ENCODE data around the gene VAMP3. TPM values are rescaled to one million over a fixed set of nuclear protein-coding genes. Genes with fewer than 3 reads are reported as not detected.

The VAMP3 gene
- total and polyA plus RNA-seq, 2 donors (not counting 1 experiment from before 2014, with no cell fraction given): 22.4 to 49.6 TPM

- CTCF ChIA-PET: interaction anchor here (1.1 kb wide), 1 partner anchor 68 kb away, joined by 3 read pairs; no protein-coding TSS in a partner anchor
- no peaks in the 10 kb centered on the region for H3K4me1 ChIP-seq (ENCODE audit: control insufficient read depth in 2 of 2, insufficient read depth in 2 of 2, low read length in 2 of 2)
- 89% methylated on average over 1 of the region's 3 CpGs for WGBS (ENCODE audit: insufficient coverage)
- Mint-ChIP-seq H3K4me1 (no peaks in the 10 kb centered on the region), H3K4me3 (no peak overlapping the region), H3K9me3 (ENCODE audit: insufficient read depth) (no peaks in the 10 kb centered on the region), H3K27ac (no peak overlapping the region), H3K27me3 (no peaks in the 10 kb centered on the region)
- H3K4me3 ChIP-seq (ENCODE audit: control extremely low read depth in 1 of 5, extremely low read depth in 1 of 5, insufficient read depth in 1 of 5, low read depth in 2 of 5, low read length in 4 of 5): no peak overlapping the region
- H4K20me1 ChIP-seq (ENCODE audit: control insufficient read depth, insufficient read depth, low read length, poor library complexity, severe bottlenecking): no peaks in the 10 kb centered on the region
- no peak overlapping the region for H3K9ac ChIP-seq (ENCODE audit: low read length)
- H2AFZ ChIP-seq (ENCODE audit: insufficient read depth, low read depth, low read length, poor library complexity, severe bottlenecking): no peak overlapping the region
- no peak overlapping the region for H3K4me2 ChIP-seq (replicated peaks; ENCODE audit: low read depth, low read length, poor library complexity, severe bottlenecking)
- H3K27ac ChIP-seq (ENCODE audit: low read length in 2 of 2): no peak overlapping the region
- TF ChIP-seq CTCF (IDR thresholded peaks at IDR 0.05) (no peak), EZH2 (IDR thresholded peaks at IDR 0.05; ENCODE audit: borderline replicate concordance, insufficient read depth, low read depth, low read length, poor library complexity, severe bottlenecking) (no peak)
- ATAC-seq (ENCODE audit: low read depth) (no peak), DNase-seq (no peak)
- intact Hi-C loops (cut with micrococcal nuclease): no loop called here
- H3K79me2 ChIP-seq (ENCODE audit: control insufficient read depth, insufficient read depth, low read length): no peaks in the 10 kb centered on the region
- no peaks in the 10 kb centered on the region for H3K9me3 ChIP-seq (ENCODE audit: control extremely low read depth in 1 of 3, control insufficient read depth in 2 of 3, insufficient read depth in 1 of 3, low read length in 2 of 3)
- H3K27me3 ChIP-seq (replicated peaks in 1 of 4; ENCODE audit: control extremely low read depth in 1 of 4, control insufficient read depth in 3 of 4, insufficient read depth in 4 of 4, low read length in 3 of 4): no peaks in the 10 kb centered on the region
- POLR2A ChIA-PET: no interaction called here
- H3K36me3 ChIP-seq (replicated peaks in 1 of 2; ENCODE audit: control extremely low read depth in 1 of 2, control insufficient read depth in 1 of 2, extremely low read depth in 1 of 2, insufficient read depth in 2 of 2, low read length in 1 of 2): peaks cover 0 to 3% of the 10 kb centered on the region in 2 experiments
Observed at GRCh38 chr1:7821282-7821681, 50.2 kb downstream of the VAMP3 start.

GRCh38 chr1:7824701-7825100 lies 53.6 kb downstream of the VAMP3 start:
- WGBS (ENCODE audit: insufficient coverage): 96% methylated on average over 5 of the region's 8 CpGs
- no peak overlapping the region for H3K4me3 Mint-ChIP-seq

More at GRCh38 chr1:7824701-7825100, 53.6 kb downstream of the VAMP3 start:
- no peaks in the 10 kb centered on the region for H3K27me3 Mint-ChIP-seq
- no peaks in the 10 kb centered on the region for H3K79me2 ChIP-seq (ENCODE audit: control insufficient read depth, insufficient read depth, low read length)
- no peaks in the 10 kb centered on the region for H3K9me3 Mint-ChIP-seq (ENCODE audit: insufficient read depth)
- H4K20me1 ChIP-seq (ENCODE audit: control insufficient read depth, insufficient read depth, low read length, poor library complexity, severe bottlenecking): no peaks in the 10 kb centered on the region
- H3K9me3 ChIP-seq (ENCODE audit: control extremely low read depth in 1 of 3, control insufficient read depth in 2 of 3, insufficient read depth in 1 of 3, low read length in 2 of 3): no peaks in the 10 kb centered on the region
- CTCF ChIA-PET: no interaction called here
- no peak overlapping the region for H3K4me3 ChIP-seq (ENCODE audit: control extremely low read depth in 1 of 5, extremely low read depth in 1 of 5, insufficient read depth in 1 of 5, low read depth in 2 of 5, low read length in 4 of 5)
- ATAC-seq (ENCODE audit: low read depth) (no peak), DNase-seq (no peak)
- H3K27ac Mint-ChIP-seq: no peak overlapping the region
- intact Hi-C loops (cut with micrococcal nuclease): no loop called here
- H3K27ac ChIP-seq (ENCODE audit: low read length in 2 of 2): no peak overlapping the region
- peaks cover 0 to 11% of the 10 kb centered on the region in 2 donors for H3K4me1 ChIP-seq (ENCODE audit: control insufficient read depth in 2 of 2, insufficient read depth in 2 of 2, low read length in 2 of 2)
- no peak overlapping the region for H2AFZ ChIP-seq (ENCODE audit: insufficient read depth, low read depth, low read length, poor library complexity, severe bottlenecking)
- POLR2A ChIA-PET: no interaction called here
- TF ChIP-seq CTCF (IDR thresholded peaks at IDR 0.05) (no peak), EZH2 (IDR thresholded peaks at IDR 0.05; ENCODE audit: borderline replicate concordance, insufficient read depth, low read depth, low read length, poor library complexity, severe bottlenecking) (no peak)
- H3K27me3 ChIP-seq (replicated peaks in 1 of 4; ENCODE audit: control extremely low read depth in 1 of 4, control insufficient read depth in 3 of 4, insufficient read depth in 4 of 4, low read length in 3 of 4): no peaks in the 10 kb centered on the region
- no peak overlapping the region for H3K4me2 ChIP-seq (replicated peaks; ENCODE audit: low read depth, low read length, poor library complexity, severe bottlenecking)
- peaks cover 0 to 3% of the 10 kb centered on the region in 2 experiments for H3K36me3 ChIP-seq (replicated peaks in 1 of 2; ENCODE audit: control extremely low read depth in 1 of 2, control insufficient read depth in 1 of 2, extremely low read depth in 1 of 2, insufficient read depth in 2 of 2, low read length in 1 of 2)
- H3K4me1 Mint-ChIP-seq: peaks cover 8% of the 10 kb centered on the region
- no peak overlapping the region for H3K9ac ChIP-seq (ENCODE audit: low read length)
